Measurements from ENCODE around the gene KCNQ5.
"Not testable (repeated sequence)": the region's sequence is repeated elsewhere in the genome, so short reads cannot be mapped to it uniquely, and the experiment has no call there.

The KCNQ5 gene

DNA sequence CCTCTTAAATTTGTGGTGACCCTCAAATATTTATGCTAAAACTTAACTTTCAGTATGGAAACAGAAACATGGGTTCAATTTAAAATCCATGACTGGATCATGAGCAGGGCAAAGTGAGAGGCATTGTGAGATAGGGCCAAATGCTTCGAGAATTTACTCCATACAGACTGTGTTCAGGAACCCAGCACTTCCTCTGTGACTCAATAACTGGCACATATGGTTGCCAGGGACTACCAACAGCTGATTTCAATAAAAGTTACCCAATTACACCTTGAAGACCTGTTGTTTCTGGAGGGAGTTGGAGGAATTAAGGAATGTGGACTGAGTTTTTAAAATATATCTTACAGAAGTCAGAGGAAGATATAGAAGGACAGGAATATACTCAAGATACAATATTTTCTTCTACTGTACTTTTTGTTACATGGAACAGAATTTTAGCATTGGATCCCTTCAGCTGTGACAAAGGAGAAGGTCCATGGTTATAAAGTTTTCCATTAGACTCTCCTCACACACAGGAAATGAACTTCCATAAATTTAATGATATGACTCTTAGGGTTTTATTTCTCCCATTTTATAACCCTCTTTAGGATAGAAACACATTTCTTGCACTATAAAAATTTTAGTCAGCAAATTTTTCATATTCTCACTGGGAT is 344.9 kb downstream of the KCNQ5 start:
- DNase-seq: no peak

DNA sequence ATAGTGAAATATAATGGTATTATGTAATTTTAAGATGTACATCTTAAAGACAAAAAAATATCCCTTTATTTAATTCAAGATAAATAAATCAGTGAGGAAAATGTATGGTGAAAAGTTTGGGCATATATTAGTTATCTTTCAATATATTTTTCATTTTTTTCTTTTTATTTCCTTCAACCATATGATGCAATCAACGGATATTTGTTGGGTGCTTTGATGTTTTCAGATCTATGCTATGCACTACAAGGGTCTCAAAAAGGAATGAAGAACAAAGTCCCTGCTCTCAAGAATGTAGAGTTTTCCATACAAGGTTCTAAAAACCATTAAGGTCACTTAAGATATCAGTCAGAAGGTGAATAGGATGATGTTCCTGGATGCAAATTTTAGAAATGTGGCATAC is 345.5 kb downstream of the KCNQ5 start:
- no peak for DNase-seq

DNA sequence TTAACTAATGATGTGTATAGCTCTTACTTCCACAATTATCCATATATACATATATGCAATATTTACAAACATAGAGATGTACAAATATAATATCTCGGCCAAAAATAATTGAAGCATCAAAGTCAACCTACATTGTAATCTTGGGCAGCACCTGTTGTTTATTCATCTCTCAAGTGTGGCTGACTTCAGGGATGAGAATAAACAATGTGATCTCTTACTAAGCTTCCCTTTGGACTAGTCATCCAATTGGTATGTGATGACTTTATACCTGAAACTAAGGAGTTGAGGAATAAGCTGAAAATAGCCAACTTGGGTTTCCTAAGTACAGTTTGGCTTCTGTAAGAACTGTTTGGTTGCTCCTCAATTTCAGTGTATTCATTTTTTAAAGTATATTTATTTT is 346.8 kb downstream of the KCNQ5 start:
- DNase-seq: no peak

DNA sequence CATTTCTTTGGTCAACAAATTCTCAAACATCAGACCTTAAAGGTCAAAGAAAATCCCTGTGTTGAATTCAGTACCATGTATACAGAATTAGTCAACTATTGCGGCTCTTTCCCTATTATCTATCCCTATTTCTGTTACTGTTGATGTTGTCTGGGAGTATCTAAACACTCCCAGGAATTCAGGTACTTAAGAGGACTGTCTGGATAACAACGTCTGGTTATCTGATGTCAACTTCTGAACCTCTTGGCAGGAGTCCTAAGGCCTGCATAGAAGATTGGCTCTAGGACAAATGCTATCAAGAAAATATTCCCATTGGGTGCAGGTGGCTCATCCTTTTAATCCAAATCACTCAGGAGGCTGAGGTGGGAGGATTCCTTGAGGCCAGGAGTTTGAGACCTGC is 347.8 kb downstream of the KCNQ5 start:
- no peak for DNase-seq

DNA sequence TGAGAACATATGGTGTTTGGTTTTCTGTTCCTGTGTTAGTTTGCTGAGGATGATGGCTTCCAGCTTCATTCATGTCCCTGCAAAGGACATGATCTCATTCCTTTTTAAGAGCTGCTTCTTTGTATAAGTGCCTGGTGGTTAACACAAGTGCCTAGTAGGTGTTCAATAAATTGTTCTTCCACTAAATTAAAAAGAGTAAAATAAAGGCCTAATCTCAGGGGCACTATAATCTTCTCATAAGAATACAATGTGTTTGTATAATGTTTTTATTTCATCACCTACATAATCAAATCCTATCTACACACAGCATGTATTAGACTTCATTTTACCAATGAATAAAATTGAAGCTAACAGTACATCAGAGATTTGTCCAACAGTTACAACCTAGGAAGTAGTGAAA is 350.7 kb downstream of the KCNQ5 start:
- DNase-seq: no peak

DNA sequence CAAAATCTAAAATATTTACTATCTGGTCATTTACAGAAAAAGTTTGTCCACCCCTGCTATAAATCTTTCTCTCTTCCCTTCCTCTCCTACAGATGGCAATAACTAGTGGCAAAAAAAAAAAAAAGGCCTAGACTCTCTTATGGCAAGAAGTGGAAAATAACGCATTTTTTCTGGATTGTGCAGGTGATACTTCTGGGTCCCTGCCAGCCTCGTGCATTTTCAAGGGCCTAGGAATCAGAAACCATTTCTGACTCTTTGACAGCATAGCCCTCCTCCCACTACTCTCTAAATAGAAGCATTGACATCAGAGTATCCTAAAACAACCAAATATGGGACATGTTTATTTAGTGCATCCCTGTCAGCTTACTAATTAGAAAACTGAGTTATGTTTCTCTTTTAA is 352.4 kb downstream of the KCNQ5 start:
- no peak for DNase-seq

DNA sequence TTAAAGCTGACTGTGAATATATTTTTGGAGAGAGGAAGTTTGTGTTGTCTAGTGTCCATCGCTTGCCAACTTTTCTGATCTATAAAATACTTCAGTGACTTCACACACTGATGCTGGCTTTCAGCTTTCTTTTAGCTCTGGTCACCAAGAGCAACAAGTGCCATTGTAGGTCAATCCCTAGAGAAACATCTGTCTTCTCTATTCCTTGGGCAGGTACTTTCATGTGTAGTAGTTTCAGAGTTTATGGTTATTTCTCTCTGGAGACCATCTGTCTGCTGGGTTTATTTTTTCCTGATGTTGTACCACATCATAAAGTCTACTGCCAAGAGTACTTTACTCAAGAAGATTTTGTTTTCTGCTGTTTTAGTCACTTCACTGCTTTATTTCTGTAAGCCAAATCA is 353.5 kb downstream of the KCNQ5 start:
- no peak for DNase-seq

DNA sequence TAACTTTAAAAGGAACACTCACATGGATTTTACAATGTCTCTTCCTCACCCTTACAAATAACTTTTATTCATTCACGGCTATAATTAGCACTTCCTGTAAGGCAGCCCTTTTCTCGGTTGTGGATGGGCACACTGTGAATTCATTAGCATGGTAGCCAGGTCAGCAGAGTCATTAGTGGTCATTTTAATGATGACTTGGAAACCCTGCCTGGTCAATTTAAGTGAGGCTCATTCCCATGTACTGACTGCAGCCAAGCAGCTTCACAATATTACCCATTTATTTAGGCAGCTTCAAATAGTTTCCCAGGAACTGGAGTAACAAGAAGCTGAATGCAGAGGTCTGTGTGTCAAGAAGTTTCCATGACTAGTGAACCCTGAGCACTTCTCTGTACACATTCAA is 354.6 kb downstream of the KCNQ5 start:
- no peak for DNase-seq

DNA sequence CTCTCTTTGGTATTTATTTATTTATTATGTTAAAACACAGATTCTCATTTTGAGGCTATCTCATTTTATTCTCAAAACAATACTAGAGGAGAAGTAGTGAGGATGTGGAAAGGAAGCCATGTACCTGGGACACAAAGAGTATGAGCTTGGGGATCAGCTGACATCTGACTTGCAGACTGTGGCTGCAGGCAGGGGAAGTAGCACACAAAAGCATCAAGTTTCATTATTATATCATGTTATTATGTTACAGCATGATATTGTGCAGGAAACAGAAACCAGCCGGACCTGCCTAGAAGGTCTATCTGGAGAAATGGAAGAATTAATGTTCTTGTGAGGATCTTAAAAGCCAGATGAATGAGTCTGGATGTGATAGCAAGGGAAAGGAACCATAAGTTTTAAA is 355.2 kb downstream of the KCNQ5 start:
- no peak for DNase-seq

DNA sequence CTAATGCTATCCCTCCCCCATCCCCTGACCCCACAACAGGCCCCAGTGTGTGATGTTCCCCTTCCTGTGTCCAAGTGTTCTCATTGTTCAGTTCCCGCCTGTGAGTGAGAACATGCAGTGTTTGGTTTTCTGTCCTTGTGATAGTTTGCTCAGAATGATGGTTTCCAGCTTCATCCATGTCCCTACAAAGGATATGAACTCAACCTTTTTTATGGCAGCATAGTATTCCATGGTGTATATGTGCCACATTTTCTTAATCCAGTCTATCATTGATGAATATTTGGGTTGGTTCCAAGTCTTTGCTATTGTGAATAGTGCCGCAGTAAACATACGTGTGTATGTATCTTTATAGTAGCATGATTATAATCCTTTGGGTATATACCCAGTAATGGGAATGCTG is 356.9 kb downstream of the KCNQ5 start:
- DNase-seq: not testable (repeated sequence)

DNA sequence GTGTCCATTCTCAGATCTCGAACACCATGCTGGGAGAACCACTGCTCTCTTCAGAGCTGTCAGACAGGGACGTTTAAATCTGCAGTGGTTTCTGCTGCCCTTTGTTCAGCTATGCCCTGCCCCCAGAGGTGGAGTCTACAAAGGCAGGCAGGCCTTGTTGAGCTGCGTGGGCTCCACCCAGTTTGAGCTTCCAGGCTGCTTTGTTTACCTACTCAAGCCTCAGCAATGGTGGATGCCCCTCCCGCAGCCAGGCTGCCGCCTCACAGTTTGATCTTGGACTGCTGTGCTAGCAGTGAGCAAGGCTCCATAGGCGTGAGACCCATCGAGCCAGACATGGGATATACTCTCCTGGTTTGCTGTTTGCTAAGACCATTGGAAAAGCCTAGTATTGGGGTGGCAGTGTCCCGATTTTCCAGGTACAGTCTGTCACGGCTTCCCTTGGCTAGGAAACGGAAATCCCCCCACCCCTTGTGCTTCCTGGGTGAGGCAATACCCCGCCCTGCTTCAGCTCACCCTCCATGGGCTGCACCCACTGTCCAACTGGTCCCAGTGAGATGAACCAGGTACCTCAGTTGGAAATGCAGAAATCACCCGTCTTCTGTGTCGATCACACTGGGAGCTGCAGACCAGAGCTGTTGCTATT is 362.4 kb downstream of the KCNQ5 start:
- not testable (repeated sequence) for DNase-seq

DNA sequence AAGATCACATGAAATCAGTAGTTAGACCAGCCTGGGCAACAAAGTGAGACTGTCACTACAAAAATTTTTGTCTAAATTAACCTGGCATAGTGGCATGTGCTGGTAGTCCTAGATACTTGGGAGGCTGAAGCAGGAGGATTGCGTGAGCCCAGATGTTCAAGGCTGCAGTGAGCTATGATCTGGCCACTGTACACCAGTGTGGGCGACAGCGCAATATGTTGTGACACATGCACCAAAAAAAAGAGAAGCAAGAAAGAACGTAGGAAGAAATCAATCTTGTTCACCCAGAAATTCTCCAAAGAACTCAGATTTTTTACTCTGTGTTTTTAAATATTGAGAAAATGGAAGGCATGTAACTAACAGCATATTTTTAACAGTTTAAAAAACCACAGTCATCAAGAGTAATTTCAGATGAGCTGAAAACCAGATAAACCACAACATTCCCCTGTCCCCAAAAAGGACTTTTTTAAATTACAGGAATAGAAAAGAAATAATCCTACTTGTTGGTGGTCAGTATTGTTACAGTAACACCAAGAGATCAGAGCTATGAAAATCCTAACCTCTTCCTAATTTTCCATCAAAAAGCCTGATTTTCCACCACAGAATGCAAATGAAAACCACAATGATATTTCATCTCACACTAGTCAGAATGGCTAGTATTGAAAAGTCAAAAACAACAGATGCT is 363.3 kb downstream of the KCNQ5 start:
- DNase-seq: no peak

DNA sequence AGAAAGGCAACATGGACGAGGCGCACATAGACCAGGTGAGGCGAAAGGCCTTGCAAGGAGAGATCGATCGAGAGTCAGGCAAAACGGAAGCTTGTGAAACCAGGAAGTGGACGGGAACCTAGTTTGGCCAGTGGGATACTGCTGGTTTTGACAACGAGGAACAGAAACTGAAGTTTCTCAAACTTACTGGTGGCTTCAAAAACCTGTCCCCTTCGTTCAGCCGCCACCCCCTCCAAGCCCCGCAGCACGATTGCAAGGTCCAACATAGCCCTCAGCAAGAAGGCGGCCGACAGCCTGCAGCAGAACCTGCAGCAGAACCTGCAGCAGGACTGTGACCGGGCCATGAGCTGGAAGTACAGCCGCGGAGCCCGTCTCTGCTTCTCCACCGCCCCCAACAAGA is 365.4 kb downstream of the KCNQ5 start:
- DNase-seq: no peak

DNA sequence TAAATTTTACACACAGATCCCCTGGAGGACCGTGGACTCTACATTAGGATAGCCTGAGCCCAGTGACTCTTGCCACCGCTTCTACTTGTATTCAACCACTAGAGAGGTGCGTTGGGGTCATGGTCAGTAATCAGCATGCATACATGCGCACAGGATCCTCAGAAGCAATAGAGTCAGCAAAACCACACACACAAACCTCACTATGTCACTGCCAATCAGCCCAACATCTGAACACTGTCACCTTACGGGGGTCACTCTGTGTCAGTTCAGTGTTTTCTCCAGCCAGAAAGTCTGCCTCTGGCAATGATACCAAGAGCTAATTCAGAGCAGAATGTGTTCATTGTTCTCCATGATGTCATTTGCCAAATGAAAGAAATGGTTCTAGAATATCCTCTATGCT is 378.1 kb downstream of the KCNQ5 start:
- DNase-seq: no peak

DNA sequence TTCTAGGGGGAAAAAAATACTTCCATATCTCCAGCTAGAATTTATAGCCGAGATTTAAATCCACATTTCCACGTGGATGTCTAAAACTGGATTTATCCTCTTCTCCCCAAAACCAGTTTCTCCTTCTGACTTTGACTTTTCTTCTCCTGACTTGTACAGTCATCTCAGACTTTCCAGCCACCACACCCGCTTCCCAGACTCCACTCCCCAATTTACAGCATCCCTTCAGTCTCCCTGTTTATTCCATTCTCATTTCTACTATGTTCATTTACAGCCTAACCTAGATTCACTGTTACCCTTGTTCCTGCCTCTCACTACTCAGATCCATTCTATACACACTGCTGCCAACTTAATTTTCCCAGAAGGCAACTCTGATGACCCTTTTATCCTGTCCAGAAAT is 378.6 kb downstream of the KCNQ5 start:
- no peak for DNase-seq

DNA sequence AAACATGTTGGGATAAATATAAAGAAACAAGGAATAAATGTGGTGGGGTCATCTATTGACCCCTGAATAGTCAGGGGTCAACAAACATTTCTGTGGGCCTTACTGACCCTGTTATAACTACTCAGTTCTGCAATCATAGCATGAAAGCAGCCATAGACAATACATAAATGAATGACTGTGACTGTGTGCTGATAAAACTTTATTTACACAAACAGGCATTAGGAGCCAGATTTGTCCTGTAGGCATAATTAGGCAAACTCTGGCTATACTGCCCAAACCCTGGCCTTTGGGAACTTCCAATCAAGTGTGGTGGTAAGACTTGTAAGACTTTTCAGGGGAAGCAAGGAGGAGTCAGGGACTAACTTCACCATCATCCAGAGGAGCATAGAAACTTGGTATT is 380.7 kb downstream of the KCNQ5 start:
- no peak for DNase-seq

DNA sequence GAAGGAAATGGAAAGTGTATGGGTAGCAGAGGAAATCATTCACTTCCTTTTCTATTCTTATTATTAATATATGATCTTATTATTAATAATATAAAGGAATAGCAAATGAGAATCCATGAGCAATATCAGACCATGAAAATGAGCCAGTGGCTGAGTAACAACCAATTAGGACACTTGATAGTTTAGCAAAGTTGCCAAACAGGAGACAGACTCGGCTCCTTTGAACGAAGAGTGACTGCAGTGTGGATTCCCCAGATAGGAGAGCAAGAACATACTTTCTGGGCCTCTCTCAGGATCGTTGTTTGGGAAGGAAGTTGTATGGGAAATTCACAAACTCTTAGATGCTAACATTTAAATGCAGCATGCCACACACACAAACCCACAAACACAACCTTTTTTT is 381.4 kb downstream of the KCNQ5 start:
- DNase-seq: no peak

DNA sequence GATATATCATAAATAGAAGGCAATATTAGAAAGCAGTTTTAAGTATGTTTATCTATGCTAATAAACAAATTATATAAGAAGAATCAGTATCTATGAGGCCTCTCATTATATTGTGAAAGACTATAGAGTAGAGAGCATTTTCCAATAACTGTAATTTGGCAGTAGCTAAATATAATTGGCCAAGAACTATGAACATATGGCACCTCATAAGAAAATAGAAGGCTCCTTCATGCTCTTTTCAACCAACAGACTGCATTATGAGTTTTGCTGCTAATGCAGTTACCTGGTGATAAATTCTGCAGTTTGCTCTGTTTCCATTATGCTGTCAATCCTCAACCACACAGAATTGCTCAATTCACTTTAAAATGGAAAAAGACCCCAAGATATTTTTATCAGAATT is 382.4 kb downstream of the KCNQ5 start:
- DNase-seq: no peak

DNA sequence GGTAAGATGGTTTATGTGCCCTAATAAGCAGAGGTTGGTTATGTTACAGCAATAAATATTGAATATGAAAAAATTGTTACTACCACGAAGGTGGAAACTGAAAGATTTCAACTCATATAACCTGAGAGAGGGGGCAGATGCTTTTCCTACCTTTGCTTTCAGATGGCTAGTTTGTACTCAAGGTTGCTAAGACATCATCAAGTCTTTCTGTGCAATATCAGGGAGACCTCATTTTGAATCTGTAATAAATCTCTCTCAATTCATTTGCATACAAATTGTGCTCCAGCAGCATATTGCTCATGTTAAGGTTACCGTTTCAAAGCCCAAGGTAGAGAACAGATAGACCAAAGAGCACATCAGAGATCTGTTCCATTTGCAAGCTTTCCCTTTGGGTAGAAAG is 383.0 kb downstream of the KCNQ5 start:
- no peak for DNase-seq

DNA sequence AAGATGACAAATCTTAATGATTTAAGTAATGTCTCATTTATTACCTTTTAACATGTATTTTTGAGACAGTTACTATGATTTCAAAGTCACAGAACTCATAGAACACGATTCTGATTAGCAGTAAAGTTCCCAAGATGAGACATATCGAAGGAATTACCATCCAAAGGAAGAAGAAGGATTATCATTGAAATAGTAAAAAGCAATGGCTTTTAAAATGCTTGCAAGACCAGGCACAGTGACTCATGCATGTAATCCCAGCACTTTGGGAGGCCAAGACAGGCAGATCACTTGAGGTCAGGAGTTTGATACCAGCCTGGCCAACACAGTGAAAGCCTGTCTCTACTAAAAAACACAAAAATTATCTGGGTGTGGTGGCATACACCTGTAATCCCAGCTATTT is 384.3 kb downstream of the KCNQ5 start:
- no peak for DNase-seq

DNA sequence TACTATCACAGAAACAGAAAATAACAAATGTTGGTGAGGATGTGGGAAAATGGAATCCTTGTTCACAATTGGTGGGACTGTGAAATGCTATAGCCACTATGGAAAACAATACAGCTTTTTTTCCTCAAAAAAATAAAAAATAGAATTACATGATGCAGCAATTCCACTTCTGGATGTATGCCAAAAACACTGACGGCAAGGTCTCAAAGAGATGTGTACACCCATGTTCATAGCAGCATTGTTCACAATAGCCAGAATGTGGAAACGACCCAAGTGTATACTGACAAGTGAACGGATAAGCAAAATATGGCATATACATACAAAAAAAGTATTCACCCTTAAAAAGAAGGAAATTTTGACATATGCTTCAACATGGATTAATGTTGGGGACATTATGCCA is 390.1 kb downstream of the KCNQ5 start:
- DNase-seq: no peak

DNA sequence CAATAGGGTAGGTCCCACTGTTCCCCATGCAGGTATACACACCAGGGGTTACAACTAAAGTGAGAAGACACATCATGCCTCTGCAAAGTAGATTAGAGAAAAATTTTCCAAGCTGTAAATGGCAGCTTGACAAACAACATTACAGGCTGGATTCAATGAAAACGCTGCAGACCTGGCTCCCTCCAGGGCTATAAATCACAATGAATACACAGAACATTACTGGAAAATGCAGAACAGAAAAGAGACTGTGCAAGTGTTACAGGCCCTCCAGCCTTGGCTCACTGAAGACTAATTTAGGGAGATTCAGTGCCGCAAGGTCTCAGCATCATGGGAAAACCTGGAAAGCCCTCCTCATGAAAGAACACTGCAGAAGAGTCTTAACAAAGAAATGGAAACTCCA is 395.6 kb downstream of the KCNQ5 start:
- DNase-seq: no peak

DNA sequence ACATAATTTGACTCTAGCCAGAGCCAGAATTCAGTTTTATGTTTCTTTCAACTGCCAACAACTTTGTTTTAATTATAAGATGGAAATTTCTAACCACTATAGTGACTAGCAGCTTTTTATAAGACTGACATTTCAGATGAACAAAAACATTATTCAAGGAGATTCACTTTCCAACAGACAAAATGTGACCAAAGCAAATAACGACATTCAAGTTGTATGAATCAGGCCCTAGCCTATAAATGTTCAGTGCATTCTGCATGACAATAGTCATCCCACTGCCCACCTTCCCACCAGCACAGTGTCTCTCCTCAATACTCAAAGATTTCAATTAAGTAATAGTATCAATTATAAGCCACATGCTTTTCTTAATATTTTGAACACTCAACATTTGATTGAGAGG is 402.7 kb downstream of the KCNQ5 start:
- no peak for DNase-seq

DNA sequence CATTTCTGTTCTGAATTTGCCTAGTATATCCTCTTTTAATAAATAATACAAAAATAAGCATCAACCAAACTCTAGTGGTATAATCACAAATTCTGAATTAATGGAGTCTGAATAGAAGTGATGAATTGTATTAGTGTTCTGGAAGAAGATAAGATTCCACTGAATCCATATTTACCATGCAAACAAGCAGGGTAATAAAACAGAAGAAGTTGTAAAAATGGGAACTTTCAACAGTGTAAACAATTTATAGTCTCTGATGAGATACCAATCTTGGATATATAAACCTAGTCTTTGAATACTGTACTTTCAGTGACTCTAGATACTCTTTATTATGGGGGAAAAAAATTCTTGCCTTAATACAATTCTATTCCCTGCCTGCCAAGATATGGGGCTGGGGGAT is 405.8 kb downstream of the KCNQ5 start:
- DNase-seq: no peak

Data from CD4-positive, alpha-beta T cell treated with Interleukin-1 beta for 1 hour (primary cell).